K562 (cell line): ENCODE measurements around the gene RBM17. TPM values are rescaled to one million over a fixed set of nuclear protein-coding genes. Genes with fewer than 3 reads are reported as not detected.

Experiments
- ADNP ChIP-seq: fragments of 200-800 bp; sonication (Bioruptor generic); IDR thresholded peaks from 2 replicates; pipeline ENCODE4 v1.6.1; 2016; ENCODE audit warnings: missing genetic modification characterization, missing compliant biosample characterization
- ARNT ChIP-seq, 2 experiments: fragments of 450-650 bp; IDR thresholded peaks; 2 replicates each; pipeline ENCODE4 v1.6.1; 2016; ENCODE audit warnings: mild to moderate bottlenecking in 1 of 2
- ATF2 ChIP-seq: sonication (generic); formaldehyde crosslinking; IDR thresholded peaks from 2 replicates; pipeline ENCODE4 v1.8.1; 2022; ENCODE audit warnings: missing genetic modification reagents
- CHAMP1 ChIP-seq: fragments of 450-650 bp; IDR thresholded peaks from 2 replicates; pipeline ENCODE4 v1.6.1; 2016; ENCODE audit warnings: mild to moderate bottlenecking
- CREB1 ChIP-seq, 2 experiments: sonication (generic) in 1 of 2; formaldehyde crosslinking in 1 of 2; IDR thresholded peaks; 2 replicates each; pipeline versions ENCODE4 v1.6.1 to v1.8.0; 2012 to 2022; ENCODE audit warnings: inconsistent platforms in 1 of 2, mild to moderate bottlenecking in 1 of 2, missing genetic modification reagents in 1 of 2, moderate library complexity in 1 of 2
- ETS2 ChIP-seq: IDR thresholded peaks from 2 replicates; pipeline ENCODE4 v1.6.1; 2016; ENCODE audit warnings: borderline replicate concordance, missing genetic modification characterization, mild to moderate bottlenecking, moderate library complexity, missing compliant biosample characterization; ENCODE audit not compliant: poor library complexity, severe bottlenecking
- GATAD2B ChIP-seq: fragments of 450-650 bp; IDR thresholded peaks from 2 replicates; pipeline ENCODE4 v1.6.1; 2017; ENCODE audit warnings: mild to moderate bottlenecking, borderline replicate concordance
- HIVEP1 ChIP-seq: fragments of 250-450 bp; sonication (Bioruptor Pico); IDR thresholded peaks from 2 replicates; pipeline ENCODE4 v1.4.0; 2020; ENCODE audit warnings: mild to moderate bottlenecking
- ID3 ChIP-seq, 2 experiments: fragments of 250-450 bp in 1 of 2; fragments of 450-650 bp in 1 of 2; sonication (Bioruptor Pico) in 1 of 2; IDR thresholded peaks; 2 replicates each; pipeline versions ENCODE4 v1.6.1 to v1.8.0; 2016 to 2021; ENCODE audit warnings: mild to moderate bottlenecking in 2 of 2, moderate library complexity in 2 of 2, missing compliant biosample characterization in 1 of 2, missing genetic modification characterization in 1 of 2
- NBN ChIP-seq: fragments of 450-650 bp; IDR thresholded peaks from 2 replicates; pipeline ENCODE4 v1.6.1; 2016; ENCODE audit warnings: low read depth, mild to moderate bottlenecking
- POLR2AphosphoS2 ChIP-seq: IDR thresholded peaks from 2 replicates; pipeline ENCODE4 v1.6.1; 2012; ENCODE audit warnings: low read length, improper control_type of control experiment
- POLR3G ChIP-seq: IDR thresholded peaks from 2 replicates; pipeline ENCODE4 v1.6.1; 2011; ENCODE audit not compliant: insufficient read length, insufficient replicate concordance; ENCODE audit errors: extremely low read depth
- PRMT5 ChIP-seq: sonication (generic); formaldehyde crosslinking; IDR thresholded peaks from 2 replicates; pipeline ENCODE4 v1.5.0; 2020; ENCODE audit warnings: missing genetic modification reagents
- PYGO2 ChIP-seq: fragments of 450-650 bp; IDR thresholded peaks from 2 replicates; pipeline ENCODE4 v1.6.1; 2016; ENCODE audit warnings: mild to moderate bottlenecking, missing genetic modification characterization, moderate library complexity, missing compliant biosample characterization
- SIN3A ChIP-seq, 2 experiments: fragments of 150-350 bp in 1 of 2; IDR thresholded peaks; 2 replicates each; pipeline ENCODE4 v1.6.1; 2011 to 2016; ENCODE audit warnings: borderline replicate concordance in 2 of 2, low read depth in 2 of 2, low read length in 2 of 2, mild to moderate bottlenecking in 2 of 2, moderate library complexity in 2 of 2; ENCODE audit not compliant: control insufficient read depth in 1 of 2
- TEAD2 ChIP-seq: fragments of 450-650 bp; IDR thresholded peaks from 2 replicates; pipeline ENCODE4 v1.6.1; 2016; ENCODE audit warnings: missing genetic modification characterization, control low read depth, missing compliant biosample characterization
- TOE1 ChIP-seq, 2 experiments: fragments of 450-650 bp in 1 of 2; sonication (generic) in 1 of 2; formaldehyde crosslinking in 1 of 2; IDR thresholded peaks; 2 replicates each; pipeline versions ENCODE4 v1.7.1 to v1.8.0; 2016 to 2022; ENCODE audit warnings: borderline replicate concordance in 2 of 2, mild to moderate bottlenecking in 2 of 2, antibody characterized with exemption in 1 of 2, inconsistent platforms in 1 of 2, low read depth in 1 of 2, missing genetic modification reagents in 1 of 2, moderate library complexity in 1 of 2
- ZNF655 ChIP-seq: fragments of 250-450 bp; sonication (Bioruptor Pico); IDR thresholded peaks from 2 replicates; pipeline ENCODE4 v1.5.0; 2021
- polyA plus RNA-seq, 8 experiments: library from polyadenylated mRNA; depleted of rRNA in 4 of 8; stranded (reverse) in 5 of 8; unstranded in 3 of 8; fragments of >200 nt; fragmentation: Nextera tagmentation in 2 of 8; fragmentation: Illumina TruSeq in 1 of 8; extraction: Ambion mirVana in 2 of 8; extraction: Trizol in 1 of 8; gene quantifications; 2 replicates each; pipeline versions ENCODE4 v1.2.1 to v1.2.3, GENCODE V29; 2011 to 2014; ENCODE audit warnings: inconsistent platforms in 1 of 8, missing spikeins in 1 of 8
- total RNA-seq, 7 experiments: library from RNA; depleted of rRNA in 6 of 7; stranded (reverse); fragments of >200 nt in 6 of 7; fragmentation: Illumina TruSeq in 2 of 7; extraction: Trizol in 2 of 7; gene quantifications; 2 replicates each; pipeline versions ENCODE4 v1.2.1 to v1.2.3, GENCODE V29; 2011 to 2021; ENCODE audit warnings: low replicate concordance in 1 of 7

The RBM17 gene
- total and polyA plus RNA-seq, 9 of the 15 experiments (the other 6 are each of a cell fraction or from before 2014, with no cell fraction given), result 23.6 to 217 (median 124) TPM

- TF ChIP-seq ATF2 (CRISPR knock-in tag), result no peak
- TF ChIP-seq ETS2 (tag), result no peak
- TF ChIP-seq TEAD2 (tag), result no peak
- no peak for TF ChIP-seq NBN
- TF ChIP-seq PRMT5, result no peak
- peak; percentile 90 for TF ChIP-seq GATAD2B
- peak; percentile 58 for TF ChIP-seq CREB1 (IDR thresholded peaks at IDR 0.05)
- no peak for TF ChIP-seq CREB1 (CRISPR knock-in tag; IDR thresholded peaks at IDR 0.05)
- TF ChIP-seq POLR3G, result no peak
- no peak for TF ChIP-seq ADNP (tag)
- no peak for TF ChIP-seq HIVEP1
- no peak for TF ChIP-seq ARNT (IDR thresholded peaks at IDR 0.05)
- no peak for TF ChIP-seq ZNF655 (CRISPR knock-in tag)
- peak in 1 of 2 experiments; percentile 17; a peak in 1 of 4 replicates for TF ChIP-seq SIN3A (IDR thresholded peaks at IDR 0.05; ENCODE audit: borderline replicate concordance in 2 of 2, control insufficient read depth in 1 of 2, low read depth in 2 of 2, low read length in 2 of 2)
- TF ChIP-seq POLR2AphosphoS2, result no peak
- TF ChIP-seq PYGO2, result no peak
- TF ChIP-seq TOE1 (IDR thresholded peaks at IDR 0.05; ENCODE audit: borderline replicate concordance), result no peak
- TF ChIP-seq TOE1 (CRISPR knock-in tag; IDR thresholded peaks at IDR 0.05; ENCODE audit: borderline replicate concordance, low read depth), result no peak
- no peak for TF ChIP-seq CHAMP1
- TF ChIP-seq ID3 (CRISPR knock-in tag; IDR thresholded peaks at IDR 0.05), result no peak
- peak; percentile 54; the same call in 1 of the 2 replicates for TF ChIP-seq ID3 (tag; IDR thresholded peaks at IDR 0.05)
Observed at GRCh38 chr10:6144406-6145165, 55.8 kb downstream of the RBM17 start (continued).
